MG63 (cell line): Measurements from ENCODE around the gene TBCA. TPM values are rescaled to one million over a fixed set of nuclear protein-coding genes. Genes with fewer than 3 reads are reported as not detected.
"Not testable (repeated sequence)": the region's sequence is repeated elsewhere in the genome, so short reads cannot be mapped to it uniquely, and the experiment has no call there.

Experiments
- DNase-seq: peaks from one replicate; pipeline ENCODE4 v3.0.0-alpha.2; 2020
- H3K27me3 ChIP-seq: fragments of 250-450 bp; sonication (Bioruptor Pico); 2 replicates; pipeline ENCODE4 v1.5.1; 2020; ENCODE audit warnings: mild to moderate bottlenecking, moderate library complexity
- H3K36me3 ChIP-seq: fragments of 250-450 bp; sonication (Bioruptor Pico); 2 replicates; pipeline ENCODE4 v1.5.1; 2020; ENCODE audit warnings: mild to moderate bottlenecking, moderate library complexity
- H3K4me3 ChIP-seq: fragments of 250-450 bp; sonication (Bioruptor Pico); 2 replicates; pipeline ENCODE4 v1.5.1; 2020; ENCODE audit warnings: mild to moderate bottlenecking, moderate library complexity
- H3K9me3 ChIP-seq: fragments of 250-450 bp; sonication (Bioruptor Pico); 2 replicates; pipeline ENCODE4 v1.5.1; 2020; ENCODE audit warnings: mild to moderate bottlenecking, moderate library complexity
- total RNA-seq: library from RNA; depleted of rRNA; stranded (reverse); fragments of >200 nt; shearing (Covaris generic); gene quantifications from 2 replicates; pipeline ENCODE4 v1.2.3, GENCODE V29; 2014; ENCODE audit warnings: low replicate concordance

TBCA gene
- total RNA-seq, 1 experiment from 2014 or later, result 318 TPM

DNA sequence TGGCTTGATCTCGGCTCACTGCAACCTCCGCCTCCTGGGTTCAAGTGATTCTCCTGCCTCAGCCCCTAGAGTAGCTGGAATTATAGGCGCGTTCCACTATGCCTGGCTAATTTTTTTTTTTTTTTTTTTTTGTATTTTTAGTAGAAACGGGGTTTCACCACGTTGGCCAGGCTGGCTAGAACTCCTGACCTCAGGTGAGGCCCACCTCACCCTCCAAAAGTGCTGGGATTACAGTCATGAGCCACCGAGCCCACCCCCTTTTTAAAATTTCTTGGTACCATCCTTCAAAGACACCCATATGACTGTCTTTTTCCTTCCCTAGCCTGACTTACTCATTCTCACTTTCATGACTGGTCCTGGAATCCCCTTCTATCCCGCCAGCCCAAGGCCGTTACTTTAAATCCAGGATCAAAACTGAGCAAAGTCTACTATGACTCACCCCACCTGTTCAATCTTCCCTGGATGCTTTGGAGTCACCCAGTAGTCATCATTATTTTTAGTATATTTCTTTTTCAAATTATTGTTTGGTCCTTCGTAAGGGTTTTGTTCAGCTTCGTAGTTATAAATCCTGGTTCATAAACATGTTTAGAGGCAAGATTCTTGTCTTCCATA lies 1.2 kb upstream of the TBCA start:
- Histone ChIP-seq H3K36me3 (peaks cover 30% of the 10 kb centered on the region), H3K4me3 (no peak overlapping the region), H3K27me3 (no peaks in the 10 kb centered on the region), H3K9me3 (no peaks in the 10 kb centered on the region)
- peak; percentile 5 for DNase-seq

DNA sequence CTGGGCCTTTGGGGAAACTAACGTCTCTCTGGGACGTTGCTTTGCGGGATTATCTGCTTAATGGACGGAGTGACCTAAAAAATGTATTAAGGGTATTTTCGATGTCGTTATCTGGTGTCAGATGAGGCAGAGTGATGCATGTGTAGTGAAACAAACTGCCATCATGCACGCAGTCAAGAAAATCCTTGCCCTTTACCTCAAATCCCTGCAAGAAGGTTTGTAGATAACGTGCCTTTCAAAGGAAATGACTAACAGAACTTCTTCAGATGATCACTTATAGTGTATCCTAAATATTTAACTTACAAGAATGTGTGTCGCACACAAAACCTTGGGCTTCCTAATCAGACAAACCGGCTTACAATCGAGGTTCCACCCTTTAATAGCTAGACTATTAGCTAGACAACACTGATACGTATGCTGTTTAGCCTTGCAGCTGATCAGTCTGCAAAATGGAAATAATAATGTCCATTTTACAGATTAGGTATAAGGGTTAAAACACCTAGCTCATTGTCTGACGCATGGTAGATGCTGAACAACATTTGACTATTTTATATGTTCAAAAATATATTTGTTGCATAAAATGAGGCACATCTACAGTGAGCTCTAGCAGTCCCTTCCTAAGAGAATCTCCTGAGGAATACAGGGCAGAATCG lies 541 bp upstream of the TBCA start:
- Histone ChIP-seq H3K4me3 (peak overlapping the region; percentile 75), H3K27me3 (no peaks in the 10 kb centered on the region), H3K36me3 (peaks cover 37% of the 10 kb centered on the region), H3K9me3 (no peaks in the 10 kb centered on the region)
- no peak for DNase-seq

DNA sequence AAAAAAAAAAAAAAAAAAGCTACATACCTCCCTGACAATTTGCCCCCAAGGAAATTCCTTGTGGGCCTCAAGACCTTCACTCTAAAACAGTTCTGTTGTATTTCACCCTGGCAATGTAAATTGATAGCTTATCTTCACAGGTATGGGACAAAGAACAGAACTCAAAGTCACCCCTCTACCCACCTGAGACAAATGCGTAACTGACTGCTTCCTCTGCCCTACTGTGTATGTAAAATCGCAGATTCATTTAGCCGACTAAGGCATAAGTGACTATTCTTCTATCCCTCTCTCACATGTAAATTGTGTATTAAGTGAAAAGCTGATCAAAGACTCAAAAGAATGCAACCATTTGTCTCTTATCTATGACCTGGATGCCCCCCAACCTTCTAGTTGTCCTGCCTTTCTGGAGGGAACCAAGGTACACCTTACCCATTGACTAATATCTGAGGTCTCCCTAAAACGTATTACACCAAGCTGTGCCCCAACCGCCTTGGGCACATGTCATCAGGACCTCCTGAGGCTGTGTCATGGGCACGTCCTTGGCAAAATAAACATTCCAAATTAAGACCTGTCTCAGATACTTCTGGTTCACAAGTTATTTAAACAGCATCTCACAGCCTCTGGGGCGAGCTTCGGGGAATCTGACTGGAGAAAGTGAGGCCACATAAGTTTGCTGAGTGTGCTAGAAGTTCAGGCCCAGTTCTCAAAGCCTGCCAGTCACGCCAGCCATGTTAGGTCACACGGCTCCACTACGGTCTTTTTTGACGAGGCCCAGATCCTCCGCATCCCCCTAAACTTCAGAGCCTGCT lies 954 bp downstream of the TBCA start:
- H3K4me3 ChIP-seq, result peak overlapping the region; percentile 75
- H3K36me3 ChIP-seq, result peaks cover 50% of the 10 kb centered on the region
- no peaks in the 10 kb centered on the region for H3K27me3 ChIP-seq
- no peaks in the 10 kb centered on the region for H3K9me3 ChIP-seq
- no peak for DNase-seq

DNA sequence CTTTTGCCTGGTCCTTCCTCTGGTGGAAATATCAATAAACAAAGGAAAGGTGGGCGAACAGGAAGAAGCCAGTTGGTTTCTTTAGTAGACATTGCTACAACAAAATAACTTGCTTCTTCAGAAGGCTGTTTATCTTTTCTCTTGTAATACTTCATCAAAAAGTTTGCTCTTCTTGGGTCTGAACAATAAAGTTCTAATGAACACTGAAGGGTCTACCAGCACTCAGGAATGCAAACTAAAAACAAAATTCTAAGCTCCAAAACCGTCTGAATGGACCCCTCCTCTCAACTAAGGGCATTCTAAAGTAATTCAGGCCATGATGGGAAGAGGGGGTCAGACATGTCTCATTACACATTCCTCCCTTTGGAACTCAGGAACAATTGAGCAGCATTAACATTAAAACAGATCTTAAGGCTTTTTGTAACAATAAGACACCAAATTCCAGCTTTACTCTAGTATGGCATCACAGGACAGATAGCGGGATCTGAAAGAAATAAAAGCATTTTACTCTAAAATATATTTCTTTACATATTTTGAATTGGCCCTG lies 2.3 kb downstream of the TBCA start:
- Histone ChIP-seq H3K36me3 (peaks cover 64% of the 10 kb centered on the region), H3K27me3 (no peaks in the 10 kb centered on the region), H3K4me3 (peak overlapping the region; percentile 75), H3K9me3 (no peaks in the 10 kb centered on the region)
- DNase-seq, result no peak

DNA sequence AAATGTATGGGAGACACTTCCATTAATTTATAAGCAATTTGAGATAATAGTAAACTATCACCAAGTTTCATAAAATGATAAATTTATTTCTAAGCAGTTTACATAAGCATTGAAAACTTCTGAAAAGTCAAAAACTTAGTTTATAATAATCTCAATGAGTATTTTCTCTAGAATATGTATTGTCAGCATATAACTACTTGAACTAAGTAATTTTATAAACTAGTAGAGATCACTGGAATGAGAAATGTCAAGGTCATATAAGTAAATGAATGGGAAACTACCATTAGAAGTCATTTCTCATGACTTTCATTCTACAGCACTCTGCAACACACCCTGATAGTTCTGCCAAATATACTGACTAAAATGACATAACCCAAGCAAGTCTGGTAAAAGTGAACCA lies 3.4 kb downstream of the TBCA start:
- no peak for DNase-seq
- Histone ChIP-seq H3K36me3 (peaks cover 75% of the 10 kb centered on the region), H3K4me3 (no peak overlapping the region), H3K9me3 (0 out of 2 replicates have a peak, but pooled peaks cover 2% of the 10 kb centered on the region), H3K27me3 (no peaks in the 10 kb centered on the region)

DNA sequence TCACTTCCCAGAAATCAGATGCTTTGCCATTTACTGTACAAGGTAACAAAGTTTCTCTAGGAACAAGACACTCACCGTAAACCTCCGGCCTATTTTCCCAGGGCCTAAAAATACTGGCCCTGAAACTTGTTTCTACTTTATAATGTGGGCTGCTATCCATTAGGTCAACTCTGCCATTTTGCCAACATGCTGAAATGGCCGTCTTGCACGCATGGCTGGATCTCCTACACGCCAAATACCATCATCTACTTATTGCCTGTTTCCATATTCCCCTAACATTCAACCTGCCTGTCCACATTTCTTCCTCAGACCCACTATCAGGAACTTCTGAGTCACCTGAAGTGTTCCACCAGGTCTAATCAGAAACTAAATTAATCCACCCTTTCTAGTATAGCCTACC lies 4.7 kb downstream of the TBCA start:
- Histone ChIP-seq H3K4me3 (no peak overlapping the region), H3K27me3 (no peaks in the 10 kb centered on the region), H3K36me3 (peaks cover 85% of the 10 kb centered on the region), H3K9me3 (0 out of 2 replicates have a peak, but pooled peaks cover 2% of the 10 kb centered on the region)
- no peak for DNase-seq

DNA sequence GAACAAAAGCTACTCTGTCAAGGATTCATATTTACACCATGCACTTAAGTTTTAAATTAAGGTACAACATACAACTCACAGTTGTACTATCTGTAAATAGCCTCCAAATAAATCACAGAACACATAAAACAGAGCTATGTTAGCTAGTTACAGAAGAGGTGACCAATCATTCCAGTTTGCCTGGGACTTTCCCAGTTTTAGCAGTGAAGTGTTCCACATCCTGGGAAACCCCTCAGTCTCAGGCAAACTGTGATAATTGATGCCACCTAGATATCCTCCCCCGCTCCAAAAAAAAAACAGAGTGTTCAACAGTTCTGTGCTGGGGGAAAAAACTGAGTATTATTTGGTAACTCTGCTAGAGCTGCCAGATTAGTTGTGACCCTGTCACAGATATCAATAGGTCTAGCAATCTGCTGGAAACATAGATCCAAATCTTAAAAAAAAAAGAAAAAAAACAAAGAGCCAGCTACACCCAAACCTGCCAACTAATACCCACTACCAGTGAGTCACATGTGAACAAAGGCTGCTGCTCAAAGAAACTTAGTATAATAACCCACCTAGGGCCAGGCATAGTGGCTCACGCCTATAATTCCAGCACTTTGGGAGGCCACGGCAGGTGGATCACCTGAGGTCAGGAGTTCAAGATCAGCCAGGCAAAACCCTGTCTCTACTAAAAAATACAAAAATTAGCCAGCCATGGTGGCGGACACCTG lies 5.7 kb downstream of the TBCA start:
- Histone ChIP-seq H3K9me3 (0 out of 2 replicates have a peak, but pooled peaks cover 2% of the 10 kb centered on the region), H3K36me3 (peaks cover 89% of the 10 kb centered on the region), H3K4me3 (no peak overlapping the region), H3K27me3 (no peaks in the 10 kb centered on the region)
- DNase-seq, result no peak

DNA sequence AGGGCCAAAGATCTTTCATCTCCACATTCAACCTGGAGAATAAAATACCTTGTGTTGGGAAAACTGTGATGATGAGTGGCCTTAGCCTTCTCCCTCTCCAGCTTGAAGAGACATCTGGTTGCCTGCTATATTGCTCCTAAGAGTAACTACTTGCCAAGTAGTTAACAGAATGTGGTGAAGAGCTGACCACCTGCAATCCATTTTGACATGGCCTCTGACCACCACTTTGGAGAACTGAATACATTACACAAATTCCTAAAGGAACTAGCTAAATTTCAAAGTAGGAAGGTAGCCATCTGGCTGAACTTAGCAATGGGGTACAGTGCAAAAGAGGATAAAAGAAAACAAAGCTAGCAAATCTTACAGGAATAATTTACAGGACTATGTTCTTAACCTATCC lies 7.2 kb downstream of the TBCA start:
- Histone ChIP-seq H3K9me3 (0 out of 2 replicates have a peak, but pooled peaks cover 2% of the 10 kb centered on the region), H3K36me3 (peaks cover 82% of the 10 kb centered on the region), H3K27me3 (no peaks in the 10 kb centered on the region), H3K4me3 (no peak overlapping the region)
- DNase-seq, result no peak

DNA sequence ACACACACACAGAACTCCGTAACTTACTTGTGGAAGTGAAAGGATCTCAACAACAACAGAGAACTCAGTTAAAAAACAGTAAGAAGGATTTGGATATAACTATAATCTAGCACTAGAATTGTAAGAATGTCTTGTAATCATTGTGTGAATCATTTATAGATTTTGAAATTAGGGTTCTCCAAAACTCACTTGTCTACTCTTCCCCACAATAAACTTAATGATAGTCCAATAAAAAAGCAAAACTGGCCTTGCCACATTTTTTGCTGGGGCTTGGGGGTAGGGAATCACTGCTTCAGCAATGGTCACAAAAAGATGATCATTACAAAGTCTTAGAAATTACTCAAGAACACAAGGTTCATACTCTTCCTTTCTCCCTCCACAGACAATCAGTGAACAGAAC lies 8.8 kb downstream of the TBCA start:
- Histone ChIP-seq H3K9me3 (peaks cover 5% of the 10 kb centered on the region; the same call in 1 of the 2 replicates), H3K4me3 (no peak overlapping the region), H3K36me3 (peaks cover 73% of the 10 kb centered on the region), H3K27me3 (no peaks in the 10 kb centered on the region)
- DNase-seq, result no peak

DNA sequence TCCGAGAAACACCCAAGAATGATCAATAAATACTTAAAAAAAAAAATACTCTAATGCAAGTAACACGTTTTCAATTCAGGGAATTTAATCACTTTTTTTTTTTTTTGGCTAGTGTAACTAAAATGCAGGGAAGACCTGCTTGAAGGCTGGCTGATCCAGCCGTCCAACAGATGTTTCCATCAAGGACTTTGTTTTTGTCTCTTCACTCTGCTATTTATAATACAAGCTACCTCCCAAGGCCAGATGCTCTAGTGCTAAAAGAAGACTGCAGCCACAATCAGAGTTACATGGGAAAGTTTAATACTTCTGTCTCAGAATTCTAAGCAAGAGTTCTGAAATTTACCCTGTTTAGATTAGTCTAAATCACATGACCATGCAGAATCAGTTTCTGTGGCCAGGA lies 14.5 kb downstream of the TBCA start:
- no peak for DNase-seq
- peaks cover 44% of the 10 kb centered on the region for H3K36me3 ChIP-seq
- peaks cover 3% of the 10 kb centered on the region; the same call in 1 of the 2 replicates for H3K9me3 ChIP-seq
- H3K4me3 ChIP-seq, result no peak overlapping the region
- H3K27me3 ChIP-seq, result no peaks in the 10 kb centered on the region

DNA sequence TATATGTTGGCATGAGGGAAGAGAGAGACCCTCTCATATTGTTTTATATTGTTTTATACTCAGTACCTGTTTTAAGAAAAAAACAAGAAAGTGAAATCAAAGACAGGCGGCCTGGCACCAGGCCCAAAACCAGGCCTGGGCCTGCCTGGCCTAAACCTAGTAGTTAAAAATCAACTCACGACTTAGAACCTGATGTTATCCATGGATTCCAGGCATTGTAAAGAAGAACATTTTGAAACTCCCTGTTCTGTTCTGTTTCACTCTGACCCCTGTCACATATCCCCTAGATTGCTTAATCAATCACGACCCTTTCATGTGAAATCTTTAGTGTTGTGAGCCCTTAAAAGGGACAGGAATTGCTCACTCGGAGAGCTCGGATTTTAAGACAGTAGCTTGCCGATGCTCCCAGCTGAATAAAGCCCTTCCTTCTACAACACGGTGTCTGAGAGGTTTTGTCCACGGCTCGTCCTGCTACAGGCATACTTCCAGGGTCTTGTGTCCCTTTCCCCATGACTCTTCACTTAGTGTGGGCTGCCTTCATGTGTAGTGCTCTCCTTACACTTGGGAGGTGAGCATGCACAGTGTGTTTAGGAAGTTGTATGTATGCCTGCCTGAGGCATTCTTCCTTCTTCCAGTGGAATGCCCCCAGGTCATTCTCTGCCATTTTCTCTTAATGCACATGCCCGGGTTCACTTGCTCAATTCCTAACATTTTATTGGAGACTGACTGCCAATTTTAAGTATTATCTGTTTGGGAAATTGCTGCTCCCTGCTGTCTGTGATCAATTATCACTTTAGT lies 17.8 kb downstream of the TBCA start:
- Histone ChIP-seq H3K36me3 (peaks cover 28% of the 10 kb centered on the region), H3K27me3 (no peaks in the 10 kb centered on the region), H3K9me3 (no peaks in the 10 kb centered on the region), H3K4me3 (no peak overlapping the region)
- no peak for DNase-seq

DNA sequence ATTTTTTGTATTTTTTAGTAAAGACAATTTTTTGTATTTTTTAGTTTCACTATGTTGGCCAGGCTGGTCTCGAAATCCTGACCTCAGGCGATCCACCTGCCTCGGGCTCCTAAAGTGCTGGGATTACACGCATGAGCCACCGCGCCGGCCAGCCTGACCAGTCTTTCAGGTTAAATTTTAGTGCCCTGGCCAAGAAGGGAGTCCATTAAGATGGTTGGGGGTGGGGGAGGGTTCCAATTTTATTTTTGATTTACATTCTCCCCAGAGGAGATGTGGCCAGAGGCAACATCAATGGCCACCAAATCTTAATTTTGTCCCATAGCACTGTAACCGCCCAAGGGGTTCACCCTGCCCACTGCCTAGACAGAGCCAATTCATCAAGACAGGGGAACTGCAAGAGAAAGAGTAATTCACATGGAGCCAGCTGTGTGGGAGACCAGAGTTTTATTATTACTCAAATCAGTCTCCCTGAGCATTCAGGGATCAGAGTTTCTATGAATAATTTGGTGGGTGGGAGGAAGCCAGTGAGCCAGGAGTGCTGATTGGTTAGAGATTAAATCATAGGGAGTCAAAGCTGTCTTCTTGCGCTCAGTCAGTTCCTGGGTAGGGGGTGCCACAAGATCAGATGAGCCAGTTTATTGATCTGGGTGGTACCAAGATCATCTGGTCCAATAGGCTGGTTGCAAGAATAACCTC lies 24.7 kb downstream of the TBCA start:
- Histone ChIP-seq H3K9me3 (no peaks in the 10 kb centered on the region), H3K27me3 (no peaks in the 10 kb centered on the region), H3K4me3 (no peak overlapping the region), H3K36me3 (no peaks in the 10 kb centered on the region)
- no peak for DNase-seq

DNA sequence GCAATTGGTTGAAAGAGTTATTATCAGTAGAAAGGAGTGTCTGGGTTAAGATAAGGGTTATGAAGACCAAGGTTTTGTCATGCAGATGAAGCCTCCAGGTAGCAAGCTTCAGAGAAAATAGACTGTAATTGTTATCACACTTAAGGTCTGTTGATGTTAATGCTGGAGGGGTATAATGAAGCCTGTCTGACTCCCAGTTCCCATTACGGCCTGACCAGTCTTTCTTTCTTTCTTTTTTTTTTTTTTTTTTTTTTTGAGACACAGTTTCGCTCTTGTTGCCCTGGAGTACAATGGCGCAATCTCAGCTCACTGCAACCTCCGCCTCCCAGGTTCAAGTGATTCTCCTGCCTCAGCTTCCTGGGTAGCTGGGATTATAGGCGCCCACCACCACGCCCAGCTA lies 25.2 kb downstream of the TBCA start:
- H3K4me3 ChIP-seq, H3K36me3 ChIP-seq, H3K27me3 ChIP-seq, H3K9me3 ChIP-seq, DNase-seq: not testable (repeated sequence)

DNA sequence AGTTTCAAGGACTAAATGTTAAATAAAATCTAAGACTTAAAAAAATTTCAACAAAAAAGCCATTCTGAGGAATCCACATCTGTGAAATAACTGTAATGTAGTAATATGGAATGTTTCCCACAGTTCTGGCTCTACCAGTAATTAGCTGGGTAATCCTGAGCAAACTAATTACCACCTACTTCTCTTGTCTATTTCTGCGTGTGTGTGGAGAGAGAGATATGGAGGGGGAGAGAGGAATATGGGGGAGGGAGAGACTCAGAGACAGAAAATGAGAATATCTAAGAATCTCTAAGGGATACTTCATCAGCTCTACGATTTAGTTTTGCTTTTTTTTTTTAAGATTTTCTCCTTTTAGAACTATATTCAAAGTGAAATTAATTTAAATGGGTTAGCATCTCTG lies 28.0 kb downstream of the TBCA start:
- no peaks in the 10 kb centered on the region for H3K9me3 ChIP-seq
- peaks cover 6% of the 10 kb centered on the region for H3K36me3 ChIP-seq
- H3K4me3 ChIP-seq, result no peak overlapping the region
- H3K27me3 ChIP-seq, result no peaks in the 10 kb centered on the region
- no peak for DNase-seq

DNA sequence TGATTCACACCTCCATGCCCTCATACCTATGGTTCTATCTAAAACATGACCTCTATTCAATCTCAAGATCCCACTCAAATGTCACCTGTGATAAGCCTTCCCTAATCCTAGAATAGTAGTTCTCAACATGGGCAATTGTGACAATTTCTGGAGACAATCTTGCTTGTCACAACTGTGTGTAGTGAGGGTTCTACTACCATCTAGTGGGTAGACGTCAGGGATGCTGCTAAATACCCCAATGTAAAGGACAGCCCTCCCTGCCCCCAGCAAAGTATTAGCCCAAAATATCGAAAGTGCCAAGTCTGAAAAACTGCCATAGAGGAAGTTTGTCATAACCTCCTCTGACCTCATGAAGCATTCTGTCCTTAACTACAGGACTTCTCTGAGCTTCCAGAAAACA lies 32.0 kb downstream of the TBCA start:
- Histone ChIP-seq H3K36me3 (peaks cover 16% of the 10 kb centered on the region), H3K4me3 (no peak overlapping the region), H3K9me3 (no peaks in the 10 kb centered on the region), H3K27me3 (no peaks in the 10 kb centered on the region)
- no peak for DNase-seq
